Activated T-cell treated with anti-CD3 and anti-CD28 coated beads, Interleukin-2, amount 50 U/mL, for 72 hours (primary cell): ENCODE results near the gene AGBL3. TPM values are rescaled to one million over a fixed set of nuclear protein-coding genes. Genes with fewer than 3 reads are reported as not detected.
"Not testable (repeated sequence)": the region's sequence is repeated elsewhere in the genome, so short reads cannot be mapped to it uniquely, and the experiment has no call there.

Source experiments
- ATAC-seq, 2 donors: fragments of 150-1000 bp; cut with Tn5 transposase; replicated peaks in 1 of 2; 2 replicates each; pipeline ENCODE4 v1.10.0; 2021; ENCODE audit warnings: moderate library complexity in 2 of 2, mild to moderate bottlenecking in 1 of 2
- DNase-seq, 2 donors: peaks; one replicate each; pipeline ENCODE4 v3.0.0; 2021 to 2022; ENCODE audit warnings: mixed read lengths in 1 of 2
- H3K27ac Mint-ChIP-seq: one replicate; pipeline ENCODE4 v1.8.0; 2022; ENCODE audit warnings: mild to moderate bottlenecking, moderate library complexity, mixed read lengths
- H3K27me3 Mint-ChIP-seq: one replicate; pipeline ENCODE4 v1.8.0; 2022; ENCODE audit warnings: low read depth, mixed read lengths
- H3K36me3 Mint-ChIP-seq, 2 donors: one replicate each; pipeline ENCODE4 v1.8.0; 2022; ENCODE audit warnings: mixed read lengths in 2 of 2, mild to moderate bottlenecking in 1 of 2; ENCODE audit not compliant: insufficient read depth in 2 of 2
- H3K4me1 Mint-ChIP-seq: one replicate; pipeline ENCODE4 v1.8.0; 2022; ENCODE audit warnings: low read depth, mixed read lengths
- H3K4me3 Mint-ChIP-seq, 2 donors: one replicate each; pipeline ENCODE4 v1.8.0; 2022; ENCODE audit warnings: mild to moderate bottlenecking in 2 of 2, mixed read lengths in 2 of 2, moderate library complexity in 2 of 2
- H3K9me3 Mint-ChIP-seq, 2 donors: one replicate each; pipeline ENCODE4 v1.8.0; 2022; ENCODE audit warnings: mixed read lengths in 2 of 2
- total RNA-seq, 2 donors: library from RNA; stranded (reverse); gene quantifications; one replicate each; pipeline ENCODE4 v1.2.3, GENCODE V29; 2022

AGBL3 gene
- total RNA-seq, 2 donors from 2014 or later, result 2.4 to 3.8 TPM

- not testable (repeated sequence) for ATAC-seq, H3K9me3 Mint-ChIP-seq, H3K27me3 Mint-ChIP-seq
- H3K36me3 Mint-ChIP-seq, result peaks cover 3 to 13% of the 10 kb centered on the region in 2 donors
- DNase-seq, result peak in 1 of 2 donors; percentile 37
- peak overlapping the region; percentile 64 to 93 for H3K4me3 Mint-ChIP-seq
- H3K27ac Mint-ChIP-seq, result peak overlapping the region; percentile 52
- peaks cover 45% of the 10 kb centered on the region for H3K4me1 Mint-ChIP-seq
Measured at GRCh38 chr7:135171581-135172291, 185.4 kb downstream of the AGBL3 start.

GRCh38 chr7:135173916-135174315 is 187.6 kb downstream of the AGBL3 start:
- not testable (repeated sequence) for H3K4me3 Mint-ChIP-seq, DNase-seq, H3K36me3 Mint-ChIP-seq, ATAC-seq, H3K27me3 Mint-ChIP-seq, H3K27ac Mint-ChIP-seq, H3K9me3 Mint-ChIP-seq
- H3K4me1 Mint-ChIP-seq, result peaks cover 26% of the 10 kb centered on the region

GRCh38 chr7:135174941-135175340 is 188.6 kb downstream of the AGBL3 start:
- Mint-ChIP-seq H3K4me1 (peaks cover 17% of the 10 kb centered on the region), H3K9me3 (peaks cover 4 to 5% of the 10 kb centered on the region in 2 donors), H3K27ac (no peak overlapping the region), H3K27me3 (no peaks in the 10 kb centered on the region), H3K36me3 (peaks cover 6 to 7% of the 10 kb centered on the region in 2 donors), H3K4me3 (no peak overlapping the region)
- DNase-seq (no peak), ATAC-seq (no peak)

GRCh38 chr7:135175931-135176330 is 189.6 kb downstream of the AGBL3 start:
- no peak overlapping the region for H3K4me3 Mint-ChIP-seq
- H3K9me3 Mint-ChIP-seq, result peaks cover 6 to 7% of the 10 kb centered on the region in 2 donors
- DNase-seq (no peak), ATAC-seq (no peak)
- no peak overlapping the region for H3K27ac Mint-ChIP-seq
- H3K36me3 Mint-ChIP-seq, result peaks cover 11 to 13% of the 10 kb centered on the region in 2 donors
- no peaks in the 10 kb centered on the region for H3K27me3 Mint-ChIP-seq
- H3K4me1 Mint-ChIP-seq, result peaks cover 19% of the 10 kb centered on the region

- H3K27ac Mint-ChIP-seq, result no peak overlapping the region
- DNase-seq (no peak), ATAC-seq (no peak)
- H3K9me3 Mint-ChIP-seq, result peaks cover 11 to 13% of the 10 kb centered on the region in 2 donors
- no peaks in the 10 kb centered on the region for H3K27me3 Mint-ChIP-seq
- H3K4me3 Mint-ChIP-seq, result no peak overlapping the region
- H3K36me3 Mint-ChIP-seq, result peaks cover 18 to 23% of the 10 kb centered on the region in 2 donors
- peaks cover 8% of the 10 kb centered on the region for H3K4me1 Mint-ChIP-seq
Measured at GRCh38 chr7:135177028-135177696, 190.9 kb downstream of the AGBL3 start.

GRCh38 chr7:135178364-135178763 is 192.1 kb downstream of the AGBL3 start:
- Mint-ChIP-seq H3K36me3 (peaks cover 24 to 32% of the 10 kb centered on the region in 2 donors), H3K4me3 (no peak overlapping the region), H3K27me3 (no peaks in the 10 kb centered on the region), H3K27ac (no peak overlapping the region), H3K9me3 (peaks cover 12 to 13% of the 10 kb centered on the region in 2 donors), H3K4me1 (peaks cover 6% of the 10 kb centered on the region)
- ATAC-seq, result no peak
- DNase-seq, result no peak

GRCh38 chr7:135179321-135179925 is 193.1 kb downstream of the AGBL3 start:
- DNase-seq (no peak), ATAC-seq (no peak)
- Mint-ChIP-seq H3K4me1 (peaks cover 6% of the 10 kb centered on the region), H3K4me3 (no peak overlapping the region), H3K27me3 (no peaks in the 10 kb centered on the region), H3K9me3 (peaks cover 12 to 13% of the 10 kb centered on the region in 2 donors), H3K27ac (no peak overlapping the region), H3K36me3 (peaks cover 28 to 41% of the 10 kb centered on the region in 2 donors)

GRCh38 chr7:135180122-135180521 is 193.8 kb downstream of the AGBL3 start:
- Mint-ChIP-seq H3K36me3 (peaks cover 29 to 44% of the 10 kb centered on the region in 2 donors), H3K27me3 (no peaks in the 10 kb centered on the region), H3K4me3 (no peak overlapping the region), H3K9me3 (peaks cover 12 to 13% of the 10 kb centered on the region in 2 donors), H3K4me1 (peaks cover 6% of the 10 kb centered on the region), H3K27ac (no peak overlapping the region)
- ATAC-seq (peak; percentile 80 to 81), DNase-seq (peak in 1 of 2 donors; percentile 48)

- no peak for ATAC-seq
- H3K4me3 Mint-ChIP-seq, result no peak overlapping the region
- H3K4me1 Mint-ChIP-seq, result peaks cover 6% of the 10 kb centered on the region
- no peaks in the 10 kb centered on the region for H3K27me3 Mint-ChIP-seq
- H3K36me3 Mint-ChIP-seq, result peaks cover 29 to 49% of the 10 kb centered on the region in 2 donors
- DNase-seq, result no peak
- no peak overlapping the region for H3K27ac Mint-ChIP-seq
- peaks cover 12 to 13% of the 10 kb centered on the region in 2 donors for H3K9me3 Mint-ChIP-seq
Measured at GRCh38 chr7:135181261-135181928, 195.1 kb downstream of the AGBL3 start.

- Mint-ChIP-seq H3K27me3 (no peaks in the 10 kb centered on the region), H3K4me3 (no peak overlapping the region), H3K4me1 (peaks cover 13% of the 10 kb centered on the region), H3K36me3 (peaks cover 29 to 51% of the 10 kb centered on the region in 2 donors), H3K9me3 (peaks cover 12 to 13% of the 10 kb centered on the region in 2 donors), H3K27ac (no peak overlapping the region)
- DNase-seq (no peak), ATAC-seq (no peak)
Measured at GRCh38 chr7:135181929-135182678, 195.8 kb downstream of the AGBL3 start.

GRCh38 chr7:135183478-135183877 is 197.2 kb downstream of the AGBL3 start:
- peaks cover 29 to 50% of the 10 kb centered on the region in 2 donors for H3K36me3 Mint-ChIP-seq
- H3K4me1 Mint-ChIP-seq, result peaks cover 19% of the 10 kb centered on the region
- DNase-seq (no peak), ATAC-seq (no peak)
- H3K4me3 Mint-ChIP-seq, result no peak overlapping the region
- H3K27me3 Mint-ChIP-seq, result no peaks in the 10 kb centered on the region
- no peak overlapping the region for H3K27ac Mint-ChIP-seq
- peaks cover 12 to 13% of the 10 kb centered on the region in 2 donors for H3K9me3 Mint-ChIP-seq

- ATAC-seq (no peak), DNase-seq (no peak)
- Mint-ChIP-seq H3K4me1 (peaks cover 19% of the 10 kb centered on the region), H3K9me3 (peaks cover 9 to 10% of the 10 kb centered on the region in 2 donors), H3K36me3 (peaks cover 23 to 46% of the 10 kb centered on the region in 2 donors), H3K27me3 (no peaks in the 10 kb centered on the region), H3K4me3 (no peak overlapping the region), H3K27ac (no peak overlapping the region)
Measured at GRCh38 chr7:135184254-135184841, 198.0 kb downstream of the AGBL3 start.
